Hematopoietic multipotent progenitor cell treated with erythropoietin and hydrocortisone succinate and interleukin-3 and kit ligand, for 15 days (in vitro differentiated cells): ENCODE results near the gene LAMB1.
"Not testable (repeated sequence)": the region's sequence is repeated elsewhere in the genome, so short reads cannot be mapped to it uniquely, and the experiment has no call there.

Source experiments
- DNase-seq: peaks from one replicate; pipeline ENCODE4 v3.0.0-alpha.2; 2015; ENCODE audit warnings: low spot score

The LAMB1 gene

GRCh38 chr7:107946451-107946850, 56.5 kb downstream of the LAMB1 start:
- DNase-seq: no peak

GRCh38 chr7:107945332-107945731, 57.6 kb downstream of the LAMB1 start:
- no peak for DNase-seq

GRCh38 chr7:107944411-107945169, 58.4 kb downstream of the LAMB1 start:
- no peak for DNase-seq

GRCh38 chr7:107943018-107943417, 59.9 kb downstream of the LAMB1 start:
- no peak for DNase-seq

- no peak for DNase-seq
These were observed 62.0 kb downstream of the LAMB1 start for GRCh38 chr7:107940951-107941350.

- no peak for DNase-seq
These were observed 63.1 kb downstream of the LAMB1 start for GRCh38 chr7:107939573-107940489.

GRCh38 chr7:107938456-107939250, 64.3 kb downstream of the LAMB1 start:
- DNase-seq: no peak

- DNase-seq: no peak
These were observed 65.4 kb downstream of the LAMB1 start for GRCh38 chr7:107937531-107937930.

GRCh38 chr7:107936312-107936711, 66.6 kb downstream of the LAMB1 start:
- no peak for DNase-seq

- DNase-seq: no peak
These were observed 67.8 kb downstream of the LAMB1 start for GRCh38 chr7:107934991-107935770.

- DNase-seq: no peak
These were observed 69.5 kb downstream of the LAMB1 start for GRCh38 chr7:107933386-107934013.

- DNase-seq: no peak
These were observed 70.2 kb downstream of the LAMB1 start for GRCh38 chr7:107932805-107933204.

- DNase-seq: no peak
These were observed 71.0 kb downstream of the LAMB1 start for GRCh38 chr7:107931740-107932515.

- DNase-seq: no peak
These were observed 76.5 kb downstream of the LAMB1 start for GRCh38 chr7:107926481-107926880.

- no peak for DNase-seq
These were observed 78.0 kb downstream of the LAMB1 start for GRCh38 chr7:107924841-107925504.

- no peak for DNase-seq
These were observed 80.1 kb downstream of the LAMB1 start for GRCh38 chr7:107922886-107923285.

GRCh38 chr7:107921826-107922225, 81.1 kb downstream of the LAMB1 start:
- DNase-seq: not testable (repeated sequence)

GRCh38 chr7:107920048-107920772, 82.8 kb downstream of the LAMB1 start:
- no peak for DNase-seq

- DNase-seq: no peak
These were observed 84.0 kb downstream of the LAMB1 start for GRCh38 chr7:107918948-107919347.
